ENCODE measurements around the gene MARVELD3. TPM values are rescaled to one million over a fixed set of nuclear protein-coding genes. Genes with fewer than 3 reads are reported as not detected.
"Not testable (repeated sequence)": the region's sequence is repeated elsewhere in the genome, so short reads cannot be mapped to it uniquely, and the experiment has no call there.

Gene MARVELD3
- total RNA-seq, 1 experiment from 2014 or later = not detected

- no peak for DNase-seq (ENCODE audit: low spot score)
Measured at GRCh38 chr16:71672125-71672524, 46.1 kb downstream of the MARVELD3 start.

GRCh38 chr16:71672803-71673581, 47.0 kb downstream of the MARVELD3 start:
- DNase-seq (ENCODE audit: low spot score) = no peak

GRCh38 chr16:71673582-71673973, 47.6 kb downstream of the MARVELD3 start:
- DNase-seq (ENCODE audit: low spot score) = no peak

- no peak for DNase-seq (ENCODE audit: low spot score)
Measured at GRCh38 chr16:71674229-71674628, 48.2 kb downstream of the MARVELD3 start.

- DNase-seq (ENCODE audit: low spot score) = no peak
Measured at GRCh38 chr16:71675380-71675779, 49.4 kb downstream of the MARVELD3 start.

GRCh38 chr16:71676236-71676635, 50.3 kb downstream of the MARVELD3 start:
- no peak for DNase-seq (ENCODE audit: low spot score)

GRCh38 chr16:71681360-71681759, 55.4 kb downstream of the MARVELD3 start:
- DNase-seq (ENCODE audit: low spot score) = no peak

GRCh38 chr16:71684280-71684679, 58.3 kb downstream of the MARVELD3 start:
- not testable (repeated sequence) for DNase-seq (ENCODE audit: low spot score)

Other genes with a start within 250 kb of the MARVELD3 start
- not detected in 2 replicates for gene TLE7, start 184.1 kb upstream of the MARVELD3 start, total RNA-seq (2014; rRNA removed; shearing (Covaris generic))
- gene ZNF23, start 163.9 kb upstream of the MARVELD3 start, total RNA-seq (2014; rRNA removed; shearing (Covaris generic)) = 10.1 and 16.3 TPM in 2 replicates
- gene ZNF19, start 136.9 kb upstream of the MARVELD3 start, total RNA-seq (2014; rRNA removed; shearing (Covaris generic)) = 2.1 and 5.8 TPM in 2 replicates
- 0.55 and 0.60 TPM in 2 replicates for gene CHST4, start 99.8 kb upstream of the MARVELD3 start, total RNA-seq (2014; rRNA removed; shearing (Covaris generic))
- not detected in 2 replicates for gene TAT, start 49.1 kb upstream of the MARVELD3 start, total RNA-seq (2014; rRNA removed; shearing (Covaris generic))
- 14.2 and 14.6 TPM in 2 replicates for gene PHLPP2, start 98.5 kb downstream of the MARVELD3 start, total RNA-seq (2014; rRNA removed; shearing (Covaris generic))
- 49.8 and 52.8 TPM in 2 replicates for gene AP1G1, start 182.7 kb downstream of the MARVELD3 start, total RNA-seq (2014; rRNA removed; shearing (Covaris generic))
- 6.5 and 7.5 TPM in 2 replicates for gene ATXN1L, start 219.8 kb downstream of the MARVELD3 start, total RNA-seq (2014; rRNA removed; shearing (Covaris generic))